GM18502 (cell line): ENCODE results near the gene AEBP1.

Experiments used
- ATAC-seq: cut with Tn5 transposase; IDR thresholded peaks from one replicate; pipeline ENCODE4 v1.9.1; 2021; ENCODE audit warnings: mild to moderate bottlenecking; ENCODE audit not compliant: unreplicated experiment, poor library complexity

The AEBP1 gene

GRCh38 chr7:44083796-44084195 lies 20.3 kb upstream of the AEBP1 start:
- no peak for ATAC-seq

- no peak for ATAC-seq
These were observed 19.4 kb upstream of the AEBP1 start for GRCh38 chr7:44084701-44085100.

GRCh38 chr7:44085546-44085945 lies 18.6 kb upstream of the AEBP1 start:
- no peak for ATAC-seq

DNA sequence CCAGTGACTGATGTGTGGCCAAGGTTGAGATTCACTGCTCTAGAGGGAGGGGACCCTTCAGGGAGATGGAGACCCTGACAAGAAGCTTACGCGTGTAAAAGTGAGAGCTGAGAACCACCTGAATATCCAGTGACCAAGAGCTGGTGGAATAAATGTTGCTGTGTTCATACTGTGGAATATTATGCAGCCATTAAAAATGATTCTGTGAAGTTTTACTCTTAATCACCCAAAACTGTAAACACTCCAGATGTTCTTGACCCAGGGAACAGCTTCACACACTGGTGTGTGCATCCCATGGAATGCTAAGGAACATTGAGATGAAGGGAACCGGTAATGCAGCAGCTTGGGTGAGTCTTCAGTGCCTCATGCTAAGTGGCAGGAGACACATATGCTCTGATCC lies 17.5 kb upstream of the AEBP1 start:
- no peak for ATAC-seq

- no peak for ATAC-seq
These were observed 16.0 kb upstream of the AEBP1 start for GRCh38 chr7:44087911-44088838.

DNA sequence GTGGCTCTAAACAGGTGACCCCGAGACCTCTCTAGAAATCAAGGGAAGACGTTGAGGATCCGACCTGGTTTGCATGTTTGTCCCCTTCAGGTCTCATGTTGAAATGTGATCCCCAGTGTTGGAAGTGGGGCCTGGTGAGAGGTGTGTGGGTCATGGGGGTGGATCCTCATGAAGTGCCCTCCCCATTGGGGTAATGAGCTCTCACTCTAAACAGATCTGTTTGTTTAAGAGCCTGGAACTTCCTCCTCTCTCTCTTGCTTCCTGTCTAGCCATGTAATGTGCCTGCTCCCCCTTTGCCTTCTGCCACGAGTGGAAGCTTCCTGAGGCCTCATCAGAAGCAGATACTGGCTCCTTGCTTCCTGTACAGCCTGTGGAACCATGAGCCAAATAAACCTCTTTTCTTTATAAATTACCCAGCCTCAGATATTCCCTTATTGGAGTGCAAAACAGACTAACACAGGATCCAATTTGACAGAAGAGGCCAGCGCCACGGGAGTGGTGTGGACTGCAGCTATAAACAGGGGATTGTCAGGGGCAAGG lies 11.0 kb upstream of the AEBP1 start:
- ATAC-seq: no peak

- ATAC-seq: no peak
These were observed 9.8 kb upstream of the AEBP1 start for GRCh38 chr7:44094365-44094764.

- no peak for ATAC-seq
These were observed 9.1 kb upstream of the AEBP1 start for GRCh38 chr7:44094883-44095592.

- no peak for ATAC-seq
These were observed 8.4 kb upstream of the AEBP1 start for GRCh38 chr7:44095781-44096180.

- ATAC-seq: no peak
These were observed 7.7 kb upstream of the AEBP1 start for GRCh38 chr7:44096326-44096881.

GRCh38 chr7:44097064-44097932 lies 6.8 kb upstream of the AEBP1 start:
- ATAC-seq: peak; percentile 75

DNA sequence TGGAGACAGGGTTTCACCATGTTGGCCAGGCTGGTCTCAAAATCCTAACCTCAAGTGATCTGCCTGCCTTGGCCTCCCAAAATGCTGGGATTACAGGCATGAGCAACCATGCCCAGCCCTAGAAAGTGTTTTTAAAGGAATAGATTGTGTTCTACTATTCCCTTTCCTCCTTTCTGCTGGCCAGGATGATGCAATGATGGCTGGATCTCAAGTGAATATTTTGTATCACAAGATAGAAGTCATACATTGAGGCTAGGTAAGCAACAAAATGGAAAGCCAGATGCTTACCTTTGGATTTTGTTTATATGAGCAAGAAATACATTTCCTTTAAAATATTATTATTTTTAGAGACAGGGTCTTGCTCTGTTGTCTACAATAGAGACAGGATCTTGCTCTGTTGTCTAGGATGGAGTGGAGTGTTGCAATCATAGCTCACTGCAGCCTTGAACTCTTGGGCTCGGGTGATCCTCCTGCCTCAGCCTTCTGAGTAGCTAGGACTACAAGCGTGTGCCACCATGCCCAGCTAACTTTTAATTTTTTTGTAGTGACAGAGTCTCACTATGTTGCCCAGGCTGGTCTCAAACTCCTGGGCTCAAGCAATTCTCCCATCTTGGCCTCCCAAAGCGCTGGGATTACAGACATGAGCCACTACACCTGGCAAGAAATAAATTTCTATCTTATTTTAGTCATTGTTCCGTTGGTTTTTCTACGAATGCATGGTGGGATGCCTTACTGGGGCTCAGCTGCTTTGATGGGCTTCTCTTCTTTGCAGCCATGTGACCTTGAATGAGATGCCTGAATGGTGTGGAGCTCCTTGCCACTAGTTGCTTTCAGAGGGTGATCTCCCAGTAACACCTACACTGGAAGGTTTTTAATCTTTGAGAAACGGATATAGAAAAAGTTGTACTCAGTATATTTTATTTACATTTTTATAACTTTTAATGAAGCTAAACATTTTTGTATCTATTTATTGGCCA lies 5.8 kb upstream of the AEBP1 start:
- ATAC-seq: no peak

- no peak for ATAC-seq
These were observed 4.5 kb upstream of the AEBP1 start for GRCh38 chr7:44099669-44100068.

DNA sequence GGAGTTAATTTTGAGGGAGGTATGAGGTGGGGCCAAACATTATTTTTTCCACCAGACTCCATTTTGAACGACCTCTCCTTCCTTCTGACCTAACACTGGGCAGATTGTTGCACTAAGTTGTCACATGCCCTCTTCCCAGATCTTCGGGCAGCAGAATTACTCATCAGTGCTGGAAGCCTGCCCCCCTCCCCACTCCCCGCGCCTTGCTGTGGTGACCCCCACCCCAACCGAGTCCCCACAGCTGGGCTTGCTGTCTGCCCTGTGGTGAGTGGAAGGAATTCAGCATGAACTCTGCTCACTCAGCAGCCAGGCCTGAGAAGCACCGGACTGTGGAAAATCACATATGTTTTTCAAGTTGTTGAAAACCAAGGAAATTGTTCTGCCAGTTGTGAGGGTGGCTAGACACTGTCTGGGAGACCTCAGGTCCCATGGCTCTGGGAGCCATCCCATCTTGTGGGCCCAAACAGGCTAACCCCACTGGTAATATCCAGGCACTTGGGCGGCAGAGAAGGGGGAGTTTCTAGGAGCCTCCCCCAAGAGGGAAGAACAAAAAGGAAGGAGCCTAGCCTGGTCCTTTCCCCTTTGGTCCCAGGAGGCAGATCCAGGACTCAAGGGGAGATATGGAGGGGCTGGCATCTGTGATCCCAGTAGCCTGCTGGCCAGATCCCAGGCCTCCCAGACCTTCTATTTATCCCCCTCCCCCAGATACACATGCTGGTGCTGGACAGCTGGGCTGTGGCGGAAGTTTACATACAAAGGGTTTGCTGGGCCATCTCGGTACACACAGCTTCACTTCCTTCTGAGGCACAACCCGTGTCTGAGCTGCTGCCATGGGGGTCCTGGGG lies 3.5 kb upstream of the AEBP1 start:
- ATAC-seq: no peak

GRCh38 chr7:44101303-44101965 lies 2.7 kb upstream of the AEBP1 start:
- ATAC-seq: no peak

GRCh38 chr7:44101966-44102845 lies 1.9 kb upstream of the AEBP1 start:
- no peak for ATAC-seq
